HG03196 (cell line): ENCODE measurements around the gene KMT2E.
"Not testable (repeated sequence)": the region's sequence is repeated elsewhere in the genome, so short reads cannot be mapped to it uniquely, and the experiment has no call there.

Source experiments
- ATAC-seq: cut with Tn5 transposase; IDR thresholded peaks from one replicate; pipeline ENCODE4 v1.9.1; 2021; ENCODE audit not compliant: unreplicated experiment

Gene KMT2E

DNA sequence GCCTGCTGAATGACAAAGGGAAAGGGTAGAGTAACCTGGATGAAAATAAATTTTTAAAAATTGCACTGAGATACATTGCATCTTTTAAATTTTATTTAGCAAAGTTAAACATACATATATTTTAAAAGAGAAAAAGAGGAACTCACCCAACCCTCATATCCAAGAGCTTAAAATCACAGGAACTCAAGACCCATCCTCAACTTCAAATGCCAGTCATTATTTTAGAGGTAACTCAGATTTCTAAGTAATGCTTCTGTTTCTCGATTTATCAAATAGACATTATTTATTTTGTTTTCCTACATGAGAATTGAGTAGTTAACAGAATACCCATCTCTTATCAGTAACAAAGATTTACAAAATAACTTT is 32.4 kb upstream of the KMT2E start:
- ATAC-seq, result no peak

DNA sequence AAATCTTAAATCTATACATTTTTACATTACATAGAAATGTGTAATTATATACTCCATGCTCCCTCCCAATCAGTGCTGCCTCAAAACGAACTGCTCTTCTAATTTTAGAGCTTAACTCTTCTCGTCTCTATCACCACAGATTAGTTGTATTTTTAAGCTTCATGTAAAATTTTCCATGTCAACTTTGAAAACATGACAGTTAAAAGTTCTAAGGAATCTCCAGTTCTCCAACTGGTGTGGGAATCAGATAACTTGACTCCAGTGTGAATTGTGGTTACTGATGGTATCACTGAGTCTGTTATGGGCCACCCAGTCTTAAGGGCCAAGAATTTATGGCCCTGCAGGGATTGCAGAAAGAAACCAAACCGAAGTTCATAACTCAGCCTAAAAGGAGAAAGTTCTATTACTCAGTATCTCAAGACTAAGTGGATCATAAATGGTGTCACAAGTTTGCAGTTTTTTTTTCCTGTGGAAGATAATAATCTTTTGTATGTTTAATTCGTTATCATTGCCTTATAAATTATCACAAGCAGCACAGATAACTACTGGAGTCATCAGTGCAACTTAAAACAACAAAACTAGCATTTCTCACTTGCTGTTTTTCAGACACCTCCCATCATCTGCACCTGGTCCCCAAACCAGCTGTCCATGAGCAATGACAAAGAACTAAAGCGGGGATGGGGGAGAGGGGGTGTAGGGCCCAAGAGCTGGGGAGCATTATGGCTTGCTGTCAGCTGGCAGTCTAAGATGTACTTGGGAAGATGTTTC is 31.5 kb upstream of the KMT2E start:
- no peak for ATAC-seq

DNA sequence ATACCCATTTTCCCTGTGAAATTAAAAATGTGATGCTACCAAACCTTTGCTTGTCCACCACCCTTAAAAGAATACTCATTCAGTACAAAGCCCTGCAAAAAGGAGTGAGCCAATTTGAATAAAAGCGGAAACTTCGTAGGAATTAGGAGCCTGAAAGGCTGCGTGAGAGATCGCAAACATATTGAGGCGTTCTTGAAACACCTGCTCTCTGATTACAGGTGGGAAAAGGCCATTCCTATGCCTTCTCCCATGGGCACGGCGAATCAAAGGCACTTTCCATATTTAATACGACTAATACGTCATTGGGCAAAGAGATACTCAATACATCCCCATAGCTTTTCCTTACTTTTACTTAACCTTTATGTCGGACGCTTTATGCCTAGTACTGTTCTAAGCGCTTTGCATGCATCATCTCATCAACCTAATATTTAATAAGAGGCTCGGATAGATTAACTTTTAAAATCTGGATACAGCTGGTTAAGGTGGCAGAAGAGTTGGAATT is 30.9 kb upstream of the KMT2E start:
- no peak for ATAC-seq

DNA sequence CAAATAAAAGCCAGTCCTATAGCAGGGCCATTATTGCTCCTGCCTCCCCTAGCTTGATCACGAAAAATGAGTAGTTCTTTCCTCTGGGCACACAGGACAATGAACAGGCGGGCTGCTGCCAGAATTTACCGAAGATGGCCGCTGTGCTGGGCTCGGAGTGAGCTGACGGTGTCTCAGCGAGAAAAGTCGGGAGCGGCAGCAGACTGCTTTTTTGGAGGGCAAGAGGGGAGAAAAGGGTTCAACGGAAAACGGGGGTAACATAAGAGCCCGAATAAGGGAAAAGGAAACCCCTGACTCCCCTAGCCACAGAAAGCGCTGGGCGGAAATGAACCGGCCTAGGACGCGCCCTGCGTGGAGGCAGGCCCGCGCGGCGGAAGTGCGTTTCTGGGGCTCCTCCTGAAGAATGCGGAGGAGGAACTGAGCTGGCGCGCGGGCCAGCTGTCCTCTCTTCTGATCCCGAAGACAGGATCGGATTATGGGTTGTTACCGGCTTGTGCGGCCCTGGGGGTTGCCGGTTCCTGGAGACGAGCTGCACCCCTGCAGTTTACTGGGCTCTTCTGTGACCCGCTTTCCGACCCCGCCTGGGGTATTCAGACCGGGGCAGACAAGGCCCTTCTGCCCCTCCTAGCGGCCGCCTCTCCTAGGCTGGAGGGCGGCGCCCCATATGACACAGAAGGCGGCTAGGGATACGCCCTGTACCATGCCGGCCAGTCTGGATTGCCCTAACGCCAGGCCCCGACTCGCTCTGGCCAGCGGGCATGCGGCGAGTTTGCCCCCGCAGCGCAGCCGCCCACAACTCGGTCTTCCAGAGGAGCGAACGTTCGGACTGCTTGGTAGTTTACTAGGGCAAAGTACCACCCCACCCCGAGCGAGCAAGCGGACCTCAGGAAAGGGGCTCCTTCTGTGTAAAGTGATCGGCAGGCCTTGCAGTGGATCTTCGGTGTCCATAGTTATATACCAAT is 30.1 kb upstream of the KMT2E start:
- ATAC-seq, result peak; percentile 83

DNA sequence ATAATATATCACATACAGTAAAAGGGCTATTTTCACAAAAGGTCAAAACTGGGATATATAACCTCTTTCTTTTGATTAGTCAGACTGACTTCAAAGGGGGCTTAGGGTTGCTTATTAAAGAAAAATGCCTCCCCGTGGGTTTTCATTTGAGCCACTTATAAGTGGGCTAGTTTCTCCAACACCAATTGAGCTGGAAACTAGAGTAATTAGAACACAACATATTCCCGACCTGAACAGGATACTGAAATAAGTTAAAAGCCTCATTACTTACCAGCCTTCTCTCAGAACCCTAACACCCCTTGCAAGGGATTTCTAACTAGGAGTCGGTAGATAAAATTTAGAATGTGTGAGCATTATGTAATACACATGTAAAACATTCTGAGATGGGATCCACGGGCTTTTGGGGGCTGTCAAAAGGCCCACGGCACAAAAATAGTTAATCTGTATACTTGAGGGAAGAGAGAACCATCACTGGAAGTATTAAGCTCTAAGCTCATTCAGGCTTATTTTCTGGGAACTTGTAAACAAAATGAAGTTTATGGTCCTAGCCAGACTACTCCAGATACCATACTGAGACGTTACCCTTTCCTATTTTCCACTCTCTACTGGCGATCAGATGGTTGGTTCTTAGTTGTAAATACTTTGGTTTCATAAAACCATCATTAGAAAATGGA is 29.3 kb upstream of the KMT2E start:
- no peak for ATAC-seq

DNA sequence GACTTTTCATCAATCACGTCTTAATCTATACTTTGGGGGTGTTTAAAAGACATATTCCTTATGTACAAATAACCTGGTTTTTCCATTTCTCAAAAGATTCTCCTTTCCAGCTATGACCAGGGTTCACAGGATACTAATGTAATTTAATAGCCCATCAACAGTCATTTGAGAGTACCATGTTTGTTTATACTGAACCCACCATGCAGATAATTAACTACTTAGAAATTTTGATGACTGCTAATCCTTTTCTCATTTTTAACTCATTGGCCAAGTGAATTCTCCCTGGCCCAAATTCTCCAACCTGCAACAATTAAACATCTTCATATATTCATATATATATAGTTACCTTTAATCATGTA is 28.8 kb upstream of the KMT2E start:
- no peak for ATAC-seq

DNA sequence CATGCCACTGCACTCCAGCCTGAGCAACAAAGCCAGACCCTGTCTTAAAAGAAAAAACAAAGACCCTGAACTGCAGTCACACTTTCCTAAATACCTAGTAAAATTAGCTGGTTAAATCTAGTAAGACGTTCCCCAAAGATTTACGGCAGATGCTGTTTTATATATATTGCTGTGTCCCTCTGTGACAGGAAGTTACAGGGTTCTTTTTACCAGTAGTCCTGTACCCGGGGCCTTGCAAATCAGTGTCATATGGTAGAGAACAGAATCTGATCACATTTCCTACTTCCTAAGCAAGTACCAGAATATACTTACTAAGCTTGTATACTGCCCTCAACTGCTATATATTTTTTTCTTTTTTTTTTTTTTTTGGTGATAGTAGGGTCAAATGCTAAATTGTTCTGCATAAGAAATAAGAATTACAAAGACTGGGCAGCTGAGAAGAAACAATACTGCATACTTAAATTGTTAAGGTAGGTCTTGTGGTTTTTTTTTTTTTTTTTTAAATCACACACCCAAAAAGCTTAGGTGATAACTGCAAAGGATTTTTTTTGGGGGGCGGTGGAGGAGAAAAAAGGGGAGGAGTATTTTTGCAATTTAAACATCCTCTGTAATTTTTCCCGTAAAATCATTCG is 27.3 kb upstream of the KMT2E start:
- no peak for ATAC-seq

DNA sequence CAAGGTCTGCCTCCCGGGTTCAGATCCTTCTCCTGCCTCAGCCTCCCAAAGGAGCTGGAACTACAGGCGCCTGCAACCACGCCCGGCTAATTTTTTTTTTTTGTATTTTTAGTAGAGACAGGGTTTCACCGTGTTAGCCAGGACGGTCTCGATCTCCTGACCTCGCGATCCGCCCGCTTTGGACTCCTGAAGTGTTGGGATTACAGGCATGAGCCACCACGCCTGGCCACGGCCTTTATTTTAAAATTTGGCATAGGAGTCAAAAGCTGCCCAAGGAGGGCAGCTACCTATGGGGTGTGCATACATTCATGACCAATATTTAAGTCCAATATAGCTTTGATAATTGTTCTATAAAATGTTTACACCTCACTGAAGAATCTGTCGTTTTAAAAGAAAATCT is 26.6 kb upstream of the KMT2E start:
- not testable (repeated sequence) for ATAC-seq

DNA sequence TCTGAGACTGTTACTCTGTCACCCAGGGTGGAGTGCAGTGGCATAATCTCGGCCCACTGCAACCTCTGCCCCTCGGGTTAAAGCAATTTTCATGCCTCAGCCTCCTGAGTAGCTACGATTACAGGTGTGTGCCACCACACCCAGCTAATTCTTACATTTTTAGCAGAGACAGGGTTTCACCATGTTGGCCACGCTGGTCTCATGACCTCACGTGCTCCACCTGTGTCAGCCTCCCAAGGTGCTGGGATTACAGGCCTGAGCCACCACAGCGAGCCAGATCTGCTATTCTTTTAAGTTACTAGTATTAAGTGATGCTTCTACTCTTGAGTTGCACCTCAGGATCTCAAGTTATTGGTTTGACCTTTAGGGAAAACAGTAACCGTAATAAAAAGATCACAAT is 23.0 kb upstream of the KMT2E start:
- no peak for ATAC-seq

DNA sequence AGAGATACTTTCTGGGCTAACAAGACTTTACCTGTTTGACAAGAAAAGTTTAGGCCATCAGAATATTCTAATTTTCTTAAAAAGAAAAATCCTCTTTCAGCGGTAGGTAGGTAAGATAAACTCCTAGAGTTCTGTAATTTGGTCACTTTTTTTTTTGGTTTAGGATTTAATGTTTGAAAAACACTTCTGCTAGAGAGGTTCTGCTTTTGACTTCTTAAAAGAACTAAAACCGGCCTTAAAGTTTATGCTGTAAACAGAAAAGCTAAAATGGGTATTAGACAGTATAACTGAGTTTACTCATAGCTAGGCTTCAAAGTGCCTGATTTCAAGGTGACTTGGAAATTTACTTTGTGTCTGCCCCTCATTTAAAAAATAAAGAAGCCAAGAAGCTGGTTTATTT is 21.7 kb upstream of the KMT2E start:
- ATAC-seq, result no peak

DNA sequence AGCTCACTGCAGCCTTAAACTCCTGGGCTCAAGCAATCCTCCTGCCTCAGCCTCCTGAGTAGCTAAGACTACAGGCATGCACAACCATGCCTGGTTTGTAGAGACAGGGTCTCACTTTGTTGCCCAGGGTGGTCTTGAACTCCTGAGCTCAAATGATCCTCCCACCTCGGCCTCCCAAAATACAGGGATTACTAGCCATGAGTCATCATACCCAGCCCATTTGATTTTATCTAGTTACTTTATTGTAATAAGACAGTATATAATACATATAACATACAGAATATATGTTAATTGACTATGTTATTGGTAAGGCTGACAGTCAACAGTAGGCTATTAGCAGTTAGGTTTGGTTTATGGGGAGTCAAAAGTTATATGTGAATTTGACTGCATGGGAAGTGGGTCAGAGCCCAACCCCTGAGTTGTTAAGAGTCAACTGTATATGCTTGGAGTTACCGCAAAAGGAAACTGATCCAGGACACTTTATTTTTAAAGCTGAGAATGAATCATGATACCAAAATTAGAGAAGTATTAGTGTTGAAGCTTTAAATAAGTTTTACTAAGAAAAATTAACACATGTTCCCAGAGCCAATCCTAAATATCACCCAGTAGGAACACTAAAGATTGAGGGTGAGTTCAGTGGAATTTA is 20.7 kb upstream of the KMT2E start:
- ATAC-seq, result no peak

DNA sequence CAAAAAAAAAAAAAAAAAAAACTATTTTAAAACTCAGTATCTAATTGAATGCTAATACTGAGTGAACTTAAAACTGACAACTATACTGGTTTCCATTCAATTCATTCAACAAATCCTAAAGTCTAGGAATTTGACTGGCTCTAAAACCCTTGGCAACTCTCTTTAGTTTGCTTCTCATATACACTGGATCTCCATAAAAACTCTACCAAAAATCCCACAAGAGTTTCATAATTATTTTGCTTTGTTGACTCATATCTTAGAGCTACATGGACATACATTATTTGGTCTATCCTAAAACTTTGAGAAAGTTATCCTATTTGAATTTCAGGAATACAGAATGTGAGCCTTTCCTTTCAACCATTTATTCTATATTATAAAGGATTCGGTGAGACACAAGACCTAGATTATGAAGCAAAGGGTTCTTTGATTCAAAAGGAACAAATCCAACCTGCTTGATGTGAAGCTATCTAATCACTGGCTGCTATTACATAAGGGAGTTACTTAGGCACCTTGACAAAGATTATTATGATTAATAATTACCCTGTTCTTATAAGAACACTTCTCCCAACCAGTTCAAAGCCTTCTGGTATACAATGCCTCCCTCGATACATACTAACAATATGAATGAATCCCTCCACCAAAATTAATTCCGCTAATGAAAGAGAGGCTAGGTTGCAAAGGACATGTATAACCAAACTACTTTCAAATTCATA is 15.8 kb upstream of the KMT2E start:
- ATAC-seq, result no peak

DNA sequence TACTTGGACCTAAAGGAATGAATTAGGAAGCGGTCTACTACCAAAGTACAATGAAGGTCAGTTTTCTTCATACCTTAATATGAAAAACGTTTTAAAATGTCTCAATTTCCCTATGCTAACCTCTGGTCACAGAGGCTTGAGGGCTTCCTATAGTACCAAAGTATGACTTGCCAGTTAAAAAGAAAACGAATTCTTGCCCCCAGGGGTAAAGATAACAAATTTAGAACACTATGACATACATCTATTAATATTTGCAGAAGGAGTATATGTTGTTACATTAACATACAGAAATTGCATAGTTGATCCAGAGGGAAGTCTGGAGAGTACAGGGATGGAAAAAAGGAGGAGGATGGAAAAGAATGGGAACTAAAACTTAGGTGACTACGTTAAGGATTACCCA is 13.8 kb upstream of the KMT2E start:
- no peak for ATAC-seq

DNA sequence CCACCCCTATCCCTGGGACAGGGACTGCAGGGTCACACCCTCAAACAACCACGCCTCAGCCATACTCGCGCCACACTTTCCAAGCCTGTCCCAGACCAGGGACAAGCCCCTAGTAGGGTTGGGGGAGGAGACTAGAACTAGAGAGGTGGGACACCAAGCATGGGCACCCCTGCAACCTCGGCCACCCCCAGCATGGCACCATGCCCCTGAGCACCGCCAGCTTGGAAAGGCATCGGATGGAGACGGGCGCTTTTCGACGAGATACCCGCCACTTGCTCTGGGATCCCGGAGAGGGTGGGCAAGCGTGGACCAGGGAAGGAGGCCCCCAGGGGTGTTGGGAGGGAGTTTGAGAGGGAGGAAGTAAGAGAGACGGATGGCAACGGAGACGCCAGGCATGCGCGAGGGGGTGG is 13.1 kb upstream of the KMT2E start:
- ATAC-seq, result no peak

DNA sequence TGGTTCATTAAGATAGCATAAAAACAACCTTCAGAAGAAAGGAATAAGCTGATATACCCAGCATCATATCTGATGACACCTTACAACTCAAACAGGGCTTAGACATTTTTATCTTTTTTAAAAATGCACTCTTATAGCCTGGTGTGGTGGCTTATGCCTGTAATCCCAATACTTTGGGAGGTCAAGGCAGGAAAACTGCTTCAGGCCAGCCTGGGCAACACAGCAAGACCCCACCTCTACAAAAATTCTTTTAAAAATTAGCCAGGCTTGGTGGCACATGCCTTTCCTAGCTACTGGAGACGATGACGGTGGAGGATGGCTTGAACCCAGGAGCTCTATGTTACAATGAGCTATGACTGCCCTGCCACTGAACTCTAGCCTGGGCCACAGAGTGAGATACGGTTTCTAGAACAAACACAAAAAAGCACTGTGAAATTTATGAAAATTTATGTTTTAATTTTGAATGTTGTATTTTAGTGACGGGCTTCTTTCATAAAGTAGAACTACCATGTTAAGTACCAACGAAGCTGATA is 12.3 kb upstream of the KMT2E start:
- ATAC-seq, result no peak

DNA sequence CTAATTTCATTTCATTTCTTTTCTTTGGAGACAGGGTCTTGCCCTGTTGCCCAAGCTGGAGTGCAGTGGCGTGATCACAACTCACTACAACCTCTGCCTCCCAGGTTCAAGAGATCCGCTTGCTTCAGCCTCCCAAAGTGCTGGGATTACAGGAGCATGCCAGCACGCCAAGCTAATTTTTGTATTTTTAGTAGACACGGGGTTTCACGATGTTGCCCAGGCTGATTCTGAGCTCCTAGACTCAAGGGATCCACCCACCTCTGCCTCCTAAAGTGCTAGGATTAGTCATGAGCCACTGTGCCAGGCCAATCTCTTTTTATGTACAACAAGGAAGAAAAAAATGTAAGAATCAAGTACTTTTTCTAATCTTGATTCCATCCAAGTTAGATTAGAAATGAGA is 10.7 kb upstream of the KMT2E start:
- no peak for ATAC-seq

DNA sequence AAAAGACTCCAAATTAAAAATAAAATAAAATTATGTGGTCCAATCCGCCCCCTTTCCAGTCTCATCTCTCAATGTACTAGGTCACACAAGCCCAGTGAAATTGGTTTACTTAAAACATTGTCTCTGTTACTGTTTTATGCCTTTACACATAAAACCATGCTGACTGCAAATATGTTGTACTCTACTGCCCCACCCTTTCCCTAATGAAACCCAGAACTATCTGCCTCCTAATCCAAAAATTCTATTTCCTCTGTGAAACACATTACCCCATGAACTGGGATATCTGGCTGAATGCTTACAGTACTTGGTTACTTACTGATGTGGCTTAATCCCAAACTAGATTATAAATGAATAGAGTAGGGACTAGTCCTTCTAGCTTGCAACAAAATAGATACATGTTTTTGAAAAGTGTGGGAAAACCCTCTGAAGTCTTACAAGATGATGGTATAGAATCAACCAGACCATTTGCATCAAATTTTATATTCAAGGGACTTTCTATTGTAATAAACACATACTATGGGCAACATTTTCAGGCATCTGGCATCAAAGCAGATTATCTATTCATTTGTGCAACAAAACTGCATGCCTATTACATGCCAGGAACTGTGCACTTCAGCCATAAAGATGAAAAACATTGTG is 10.0 kb upstream of the KMT2E start:
- no peak for ATAC-seq

DNA sequence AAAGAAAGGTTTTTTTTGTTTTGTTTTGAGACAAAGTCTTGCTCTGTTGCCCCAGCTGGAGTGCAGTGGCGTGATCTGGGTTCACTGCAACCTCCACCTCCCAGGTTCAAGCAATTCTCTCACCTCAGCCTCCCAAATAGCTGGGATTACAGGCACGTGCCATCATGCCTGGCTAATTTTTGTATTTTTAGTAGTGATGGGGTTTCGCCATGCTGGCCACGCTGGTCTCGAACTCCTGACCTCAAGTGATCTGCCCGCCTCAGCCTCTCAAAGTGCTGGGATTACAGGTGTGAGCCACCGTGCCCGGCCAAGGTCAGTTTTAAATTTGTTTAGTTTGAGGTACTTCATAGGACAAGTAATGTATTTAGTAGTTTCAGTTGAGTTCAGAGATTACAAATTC is 9.0 kb upstream of the KMT2E start:
- ATAC-seq, result not testable (repeated sequence)

DNA sequence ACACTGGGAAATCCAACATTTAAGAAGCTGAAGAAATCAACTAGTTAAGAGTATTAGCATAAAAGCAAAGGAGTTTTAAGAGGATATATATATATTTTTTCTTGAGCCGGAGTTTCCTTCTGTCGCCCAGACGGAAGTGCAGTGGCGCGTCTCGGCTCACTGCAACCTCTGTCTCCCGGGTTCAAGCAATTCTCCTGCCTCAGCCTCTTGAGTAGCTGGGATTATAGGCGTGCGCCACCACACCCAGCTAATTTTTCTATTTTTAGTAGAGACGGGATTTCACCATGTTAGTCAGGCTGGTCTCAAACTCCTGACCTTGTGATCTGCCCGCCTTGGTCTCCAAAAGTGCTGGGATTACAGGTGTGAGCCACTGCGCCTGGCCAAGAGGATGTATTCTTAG is 8.5 kb upstream of the KMT2E start:
- ATAC-seq, result not testable (repeated sequence)
